T-helper 22 cell (primary cell): Measurements from ENCODE around the gene TEP1.
A peak's percentile ranks its signal among the peaks of the same experiment; 100 is the strongest.
"Not testable (repeated sequence)": the region's sequence is repeated elsewhere in the genome, so short reads cannot be mapped to it uniquely, and the experiment has no call there.

Experiments used
- DNase-seq: peaks from one replicate; pipeline ENCODE4 v3.0.0-alpha.2; 2020; ENCODE audit warnings: low read depth

TEP1 gene

GRCh38 chr14:20341032-20341431 lies 72.3 kb downstream of the TEP1 start:
- not testable (repeated sequence) for DNase-seq

DNA sequence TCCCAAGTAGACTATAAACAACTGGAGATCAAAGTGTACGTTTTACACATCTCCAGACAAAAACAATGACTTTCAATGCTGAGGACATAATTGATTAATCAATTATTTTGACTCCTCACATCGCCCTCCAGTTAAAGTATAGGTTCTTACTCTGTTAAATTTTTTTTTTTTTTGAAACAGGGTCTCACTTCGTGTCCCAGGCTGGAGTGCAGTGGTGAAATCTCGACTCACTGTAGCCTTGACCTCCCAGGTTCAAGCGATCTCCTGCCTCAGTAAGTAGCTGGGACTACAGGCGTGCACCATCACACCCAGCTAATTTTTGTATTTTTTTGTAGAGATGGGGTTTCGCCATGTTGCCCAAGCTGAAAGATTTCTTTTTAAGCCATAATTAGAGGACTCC lies 79.3 kb downstream of the TEP1 start:
- DNase-seq, result no peak

- DNase-seq, result no peak
These were observed 79.8 kb downstream of the TEP1 start for GRCh38 chr14:20333494-20333841.

DNA sequence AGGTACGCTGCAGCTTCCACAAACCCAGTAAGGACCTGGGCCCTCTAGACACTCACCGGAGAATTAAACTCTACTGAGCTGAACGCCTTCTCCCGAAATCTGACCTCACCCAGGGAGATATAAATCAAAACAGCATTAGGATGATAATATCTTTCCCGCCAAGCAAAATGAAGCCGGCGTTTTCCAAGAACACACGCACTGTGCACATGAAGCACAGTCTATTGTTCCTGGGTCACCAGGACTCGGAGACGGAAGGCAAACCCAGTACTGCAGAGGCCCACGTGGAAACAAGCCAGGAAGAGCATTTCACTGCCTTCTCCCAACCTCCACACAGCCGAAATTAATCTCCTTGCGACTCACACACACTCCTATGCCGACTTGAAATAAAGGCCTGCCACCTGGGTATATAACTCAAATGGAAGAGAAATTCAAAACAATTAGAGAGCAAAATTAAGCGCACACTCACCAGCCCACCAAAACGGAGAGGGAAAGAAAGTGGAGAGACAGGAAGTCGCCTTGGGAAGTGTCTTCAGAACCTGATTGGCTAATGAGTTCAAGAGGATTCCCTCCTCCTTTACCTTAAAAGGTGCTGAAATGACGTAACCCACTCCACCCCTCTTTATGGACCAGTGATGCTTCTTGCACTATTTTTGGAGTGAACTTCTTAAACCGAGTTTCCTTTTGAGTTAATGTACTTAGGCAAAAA lies 80.4 kb downstream of the TEP1 start, which contains the start of gene CCNB1IP1:
Gene CCNB1IP1 (minus strand): TSS at position 492 of the 706 bp plus-strand sequence. CDS start 16,756 bp downstream, outside the sequence.
- peak; percentile 49 for DNase-seq

DNA sequence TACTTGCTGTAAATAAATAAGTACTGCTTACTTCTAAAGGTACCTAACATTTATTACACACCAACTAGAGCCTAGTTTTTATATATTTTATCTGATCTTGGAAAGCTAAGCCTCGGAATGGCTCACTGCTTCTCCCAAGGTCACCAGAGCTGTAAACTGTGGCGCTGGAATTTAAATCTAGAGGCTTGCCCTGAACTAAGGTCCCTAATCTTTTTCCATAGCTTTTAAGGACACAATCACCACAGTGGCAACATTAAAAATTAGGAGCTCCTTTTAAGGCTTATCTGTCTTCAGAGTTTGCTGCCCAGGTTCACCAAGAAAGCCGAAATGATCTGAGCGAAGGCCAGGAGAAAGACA lies 80.9 kb downstream of the TEP1 start:
- no peak for DNase-seq

DNA sequence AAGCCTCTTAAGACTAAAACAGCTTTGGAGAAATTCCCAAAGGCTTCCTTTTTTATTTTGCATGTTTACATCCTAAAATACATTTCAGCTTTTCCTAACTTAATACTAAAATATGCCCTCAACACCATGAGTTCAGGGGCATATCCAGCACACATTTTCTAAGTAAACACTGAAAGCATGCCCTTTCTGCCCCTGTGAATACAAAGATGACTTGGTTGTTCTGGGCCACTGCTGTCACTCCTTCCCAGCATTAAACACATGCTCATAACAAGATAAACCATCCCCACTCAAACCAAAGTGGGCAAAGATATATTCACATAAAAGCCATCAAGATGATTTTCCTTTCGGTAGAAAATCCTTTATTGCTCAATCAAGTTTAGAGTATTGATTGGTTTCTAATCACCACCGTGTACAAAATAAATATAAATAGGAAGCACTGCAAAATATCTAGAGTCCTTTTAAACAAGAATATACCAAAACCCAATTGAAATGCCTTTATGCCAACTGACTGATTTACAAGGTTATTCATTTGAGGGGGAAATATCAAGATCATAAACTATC lies 82.2 kb downstream of the TEP1 start:
- DNase-seq, result no peak

GRCh38 chr14:20329355-20329754 lies 83.9 kb downstream of the TEP1 start:
- DNase-seq, result no peak

DNA sequence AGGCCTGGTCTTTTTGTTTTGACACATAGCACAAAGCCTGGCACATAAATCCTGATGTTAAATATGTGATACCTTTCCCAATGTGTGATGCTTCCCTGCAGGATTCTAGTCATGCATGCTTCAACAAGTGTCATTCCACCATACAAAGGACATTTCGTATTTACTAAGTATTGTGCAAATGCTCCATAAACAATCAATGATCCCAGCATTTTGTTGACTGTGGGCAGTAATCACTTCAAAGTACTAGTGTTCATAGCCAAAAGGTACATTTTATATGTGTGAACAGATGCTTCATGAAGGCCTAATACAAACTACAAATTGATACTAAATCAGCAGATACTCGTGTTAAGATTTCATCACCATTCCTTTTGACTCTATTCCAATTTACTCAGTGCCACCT lies 84.6 kb downstream of the TEP1 start:
- DNase-seq, result no peak

GRCh38 chr14:20327005-20327869 lies 86.1 kb downstream of the TEP1 start:
- no peak for DNase-seq

DNA sequence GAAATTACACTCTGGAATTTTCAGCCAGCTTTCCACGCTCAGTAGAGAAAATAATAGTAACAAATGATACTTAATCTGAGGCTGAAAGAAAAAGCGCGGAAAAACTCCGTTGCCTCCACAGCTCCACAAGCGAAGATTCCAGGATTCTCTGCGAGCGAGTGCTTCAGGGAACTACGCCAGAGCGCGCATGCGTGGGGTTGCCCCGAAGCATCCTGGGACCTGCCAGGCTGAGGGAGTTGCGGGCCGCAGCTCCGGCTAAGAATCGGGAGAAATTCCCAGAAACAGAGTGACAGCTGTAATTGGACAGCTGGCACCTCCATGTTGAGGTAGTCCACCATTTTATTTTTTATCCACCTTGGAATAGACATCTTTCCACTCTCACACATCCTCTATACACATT lies 95.6 kb downstream of the TEP1 start:
- no peak for DNase-seq
